Mesendoderm (in vitro differentiated cells): ENCODE results near the gene RNU6-8.

Experiments
- DNase-seq: peaks from one replicate; pipeline ENCODE4 v3.0.0; 2013
- H2AK5ac ChIP-seq: 2 replicates; pipeline ENCODE4 v1.6.1; 2013; ENCODE audit warnings: low read length, inconsistent platforms
- H2BK120ac ChIP-seq: 2 replicates; pipeline ENCODE4 v1.6.1; 2013; ENCODE audit warnings: low read depth, mild to moderate bottlenecking, low read length, moderate library complexity, mixed read lengths
- H2BK15ac ChIP-seq: replicated peaks from 2 replicates; pipeline ENCODE4 v1.6.1; 2013; ENCODE audit warnings: low read depth, mild to moderate bottlenecking, moderate library complexity
- H2BK5ac ChIP-seq: 2 replicates; pipeline ENCODE4 v1.6.1; 2013; ENCODE audit warnings: low read length, inconsistent platforms
- H3K18ac ChIP-seq: 2 replicates; pipeline ENCODE4 v1.6.1; 2013; ENCODE audit warnings: mild to moderate bottlenecking, low read length, mixed read lengths
- H3K23ac ChIP-seq: one replicate; pipeline ENCODE4 v1.6.1; 2013; ENCODE audit warnings: low read length
- H3K27ac ChIP-seq: 2 replicates; pipeline ENCODE4 v1.5.1; 2013; ENCODE audit warnings: low read depth, mild to moderate bottlenecking, inconsistent platforms, low read length, moderate library complexity
- H3K27me3 ChIP-seq: 2 replicates; pipeline ENCODE4 v1.6.1; 2013; ENCODE audit warnings: low read length, control low read depth, mild to moderate bottlenecking, inconsistent platforms; ENCODE audit not compliant: insufficient read depth, poor library complexity
- H3K36me3 ChIP-seq: 2 replicates; pipeline ENCODE4 v1.6.1; 2013; ENCODE audit warnings: low read length, inconsistent platforms; ENCODE audit not compliant: control insufficient read depth, insufficient read depth
- H3K4ac ChIP-seq: one replicate; pipeline ENCODE4 v1.6.1; 2013; ENCODE audit warnings: low read depth, mild to moderate bottlenecking, low read length, moderate library complexity
- H3K4me1 ChIP-seq: 2 replicates; pipeline ENCODE4 v1.6.1; 2013; ENCODE audit warnings: low read depth, low read length, inconsistent platforms; ENCODE audit not compliant: control insufficient read depth
- H3K4me2 ChIP-seq: 2 replicates; pipeline ENCODE4 v1.6.1; 2013; ENCODE audit warnings: low read length
- H3K4me3 ChIP-seq: 2 replicates; pipeline ENCODE4 v1.5.1; 2013; ENCODE audit warnings: mild to moderate bottlenecking, low read length
- H3K56ac ChIP-seq: one replicate; pipeline ENCODE4 v1.6.1; 2013; ENCODE audit warnings: low read length
- H3K79me1 ChIP-seq: 2 replicates; pipeline ENCODE4 v1.6.1; 2013; ENCODE audit warnings: low read length, inconsistent platforms
- H3K79me2 ChIP-seq: 2 replicates; pipeline ENCODE4 v1.6.1; 2013; ENCODE audit warnings: mild to moderate bottlenecking, low read length; ENCODE audit not compliant: control insufficient read depth, insufficient read depth
- H3K9ac ChIP-seq: 2 replicates; pipeline ENCODE4 v1.6.1; 2013; ENCODE audit warnings: low read length, inconsistent platforms
- H4K5ac ChIP-seq: one replicate; pipeline ENCODE4 v1.6.1; 2013; ENCODE audit warnings: low read length
- H4K8ac ChIP-seq: one replicate; pipeline ENCODE4 v1.6.1; 2013; ENCODE audit warnings: low read depth, mild to moderate bottlenecking, control low read depth, low read length, moderate library complexity
- WGBS: extraction: QIAGEN DNeasy Blood & Tissue Kit; methylation state at CpG from one replicate; pipeline ENCODE4 v1.1.7; 2013; ENCODE audit warnings: low lambda C conversion rate, missing lambda C conversion rate; ENCODE audit not compliant: insufficient coverage; ENCODE audit errors: extremely low coverage; 5-methylcytosine and 5-hydroxymethylcytosine counted together

Gene RNU6-8

DNA sequence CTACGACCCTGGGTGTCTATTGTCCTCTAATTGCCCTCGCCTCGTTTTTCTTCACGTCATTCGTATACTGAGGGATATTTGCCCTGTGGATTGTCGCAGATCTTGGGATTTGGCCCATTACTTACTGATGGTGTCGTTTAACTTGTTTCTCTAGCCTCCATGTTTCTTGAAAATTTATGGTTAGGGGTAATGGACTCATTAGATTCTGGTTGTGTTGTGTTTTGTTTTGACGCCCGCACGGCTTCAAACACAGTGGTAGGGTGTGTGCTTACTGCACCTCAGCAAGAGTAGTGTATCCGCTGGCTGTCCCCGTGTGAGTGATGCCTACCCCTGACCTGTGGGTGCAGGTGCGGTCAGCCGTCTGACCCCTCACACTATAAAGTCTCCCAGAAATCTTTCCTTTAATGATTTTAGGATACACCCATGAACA, 874 bp upstream of the RNU6-8 start:
- Histone ChIP-seq H3K79me1 (no peaks in the 10 kb centered on the region), H3K4me1 (no peaks in the 10 kb centered on the region), H4K5ac (no peak overlapping the region), H3K79me2 (no peaks in the 10 kb centered on the region), H2BK15ac (no peak overlapping the region), H2BK120ac (no peak overlapping the region), H3K18ac (no peak overlapping the region), H3K4me2 (peak overlapping the region; percentile 5), H4K8ac (no peak overlapping the region), H3K27me3 (no peaks in the 10 kb centered on the region), H2AK5ac (no peak overlapping the region), H3K23ac (no peak overlapping the region), H2BK5ac (no peak overlapping the region), H3K56ac (peak overlapping the region; percentile 63), H3K4me3 (peak overlapping the region; percentile 10), H3K27ac (no peak overlapping the region), H3K36me3 (no peaks in the 10 kb centered on the region), H3K9ac (peak overlapping the region; percentile 4), H3K4ac (no peak overlapping the region)
- no CpG with 5 or more reads among the region's 14 CpGs for WGBS
- no peak for DNase-seq

DNA sequence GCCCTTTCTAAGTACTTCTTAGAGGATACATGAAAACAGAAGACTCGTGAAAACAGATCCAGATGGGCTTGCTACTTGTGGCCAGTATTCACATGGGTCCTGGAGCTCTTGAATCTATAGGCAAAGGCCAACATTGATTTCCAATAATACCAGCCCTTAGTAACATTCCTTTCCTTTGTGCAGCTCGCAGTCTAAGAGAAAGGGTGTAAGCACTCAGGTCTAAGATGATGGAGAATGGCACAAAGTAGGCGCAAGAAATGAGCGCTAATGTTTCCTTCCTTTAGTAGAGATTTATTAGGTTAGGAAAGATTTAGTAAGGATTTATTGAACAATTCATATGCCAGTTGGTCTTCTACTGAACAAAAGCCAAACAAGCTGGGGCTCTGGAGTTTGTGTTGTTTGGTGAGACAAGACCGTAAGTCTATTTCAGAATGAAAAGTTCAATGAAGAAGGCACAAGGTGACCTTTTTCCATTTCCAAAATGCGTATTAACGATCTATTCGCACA, 525 bp downstream of the RNU6-8 start:
- no peak overlapping the region for H3K18ac ChIP-seq
- no peak overlapping the region for H2AK5ac ChIP-seq
- H2BK15ac ChIP-seq: no peak overlapping the region
- no peak overlapping the region for H3K4me3 ChIP-seq
- H2BK120ac ChIP-seq: no peak overlapping the region
- no peak overlapping the region for H2BK5ac ChIP-seq
- H4K8ac ChIP-seq: no peak overlapping the region
- no peak overlapping the region for H3K4ac ChIP-seq
- peak; percentile 52 for DNase-seq
- no peaks in the 10 kb centered on the region for H3K4me1 ChIP-seq
- no CpG with 5 or more reads among the region's 8 CpGs for WGBS
- H4K5ac ChIP-seq: no peak overlapping the region
- H3K79me2 ChIP-seq: no peaks in the 10 kb centered on the region
- no peaks in the 10 kb centered on the region for H3K79me1 ChIP-seq
- peak overlapping the region; percentile 18 for H3K56ac ChIP-seq
- peak overlapping the region; percentile 84 for H3K4me2 ChIP-seq
- H3K27me3 ChIP-seq: no peaks in the 10 kb centered on the region
- no peak overlapping the region for H3K27ac ChIP-seq
- H3K36me3 ChIP-seq: no peaks in the 10 kb centered on the region
- no peak overlapping the region for H3K23ac ChIP-seq
- H3K9ac ChIP-seq: peak overlapping the region; percentile 50

DNA sequence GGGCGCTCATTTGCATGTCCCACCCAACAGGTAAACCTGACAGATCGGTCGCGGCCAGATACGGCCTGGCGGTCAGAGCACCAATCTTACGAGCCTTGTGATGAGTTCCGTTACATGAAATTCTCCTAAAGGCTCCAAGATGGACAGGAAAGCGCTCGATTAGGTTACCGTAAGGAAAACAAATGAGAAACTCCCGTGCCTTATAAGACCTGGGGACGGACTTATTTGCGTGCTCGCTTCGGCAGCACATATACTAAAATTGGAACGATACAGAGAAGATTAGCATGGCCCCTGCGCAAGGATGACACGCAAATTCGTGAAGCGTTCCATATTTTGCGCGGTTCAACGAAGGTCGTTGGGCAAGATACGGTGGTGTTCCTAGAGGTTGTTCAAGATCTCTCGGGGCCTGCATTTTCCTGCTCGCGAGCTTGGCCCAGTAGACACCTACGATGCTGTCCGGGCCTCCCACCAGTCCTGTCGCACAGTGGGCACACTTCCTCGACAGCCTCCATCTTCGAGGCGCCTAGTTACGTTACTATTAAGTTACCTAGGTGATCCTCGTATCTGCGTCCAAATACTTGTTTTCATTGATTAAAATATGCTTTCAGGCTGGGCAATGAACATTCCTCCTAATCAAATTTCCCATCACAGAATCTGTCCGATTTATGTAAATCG, 1.1 kb downstream of the RNU6-8 start, which contains the start of gene RNU6-7:
TSS of gene RNU6-7 (plus strand) at position 230 of the 675 bp plus-strand sequence.
- no peak within 1 kb of the TSS for H2AK5ac ChIP-seq
- peak within 1 kb of the TSS; percentile 70 for H3K9ac ChIP-seq
- no peak within 1 kb of the TSS for H3K23ac ChIP-seq
- H2BK120ac ChIP-seq: no peak within 1 kb of the TSS
- H3K4me3 ChIP-seq: peak within 1 kb of the TSS; percentile 78
- peak within 1 kb of the TSS; percentile 84 for H3K4me2 ChIP-seq
- H4K8ac ChIP-seq: no peak within 1 kb of the TSS
- peak within 1 kb of the TSS; percentile 86 for H3K56ac ChIP-seq
- H3K27ac ChIP-seq: peak within 1 kb of the TSS; percentile 51
- H4K5ac ChIP-seq: no peak within 1 kb of the TSS
- H2BK5ac ChIP-seq: no peak within 1 kb of the TSS
- H3K27me3 ChIP-seq: no peaks in the 10 kb centered on the region
- H3K79me1 ChIP-seq: no peaks in the 10 kb centered on the region
- no CpG with 5 or more reads among the region's 40 CpGs for WGBS
- H3K18ac ChIP-seq: no peak within 1 kb of the TSS
- no peaks in the 10 kb centered on the region for H3K36me3 ChIP-seq
- no peaks in the 10 kb centered on the region for H3K4me1 ChIP-seq
- DNase-seq: peak; percentile 74
- no peak within 1 kb of the TSS for H3K4ac ChIP-seq
- no peaks in the 10 kb centered on the region for H3K79me2 ChIP-seq
- H2BK15ac ChIP-seq: no peak within 1 kb of the TSS

DNA sequence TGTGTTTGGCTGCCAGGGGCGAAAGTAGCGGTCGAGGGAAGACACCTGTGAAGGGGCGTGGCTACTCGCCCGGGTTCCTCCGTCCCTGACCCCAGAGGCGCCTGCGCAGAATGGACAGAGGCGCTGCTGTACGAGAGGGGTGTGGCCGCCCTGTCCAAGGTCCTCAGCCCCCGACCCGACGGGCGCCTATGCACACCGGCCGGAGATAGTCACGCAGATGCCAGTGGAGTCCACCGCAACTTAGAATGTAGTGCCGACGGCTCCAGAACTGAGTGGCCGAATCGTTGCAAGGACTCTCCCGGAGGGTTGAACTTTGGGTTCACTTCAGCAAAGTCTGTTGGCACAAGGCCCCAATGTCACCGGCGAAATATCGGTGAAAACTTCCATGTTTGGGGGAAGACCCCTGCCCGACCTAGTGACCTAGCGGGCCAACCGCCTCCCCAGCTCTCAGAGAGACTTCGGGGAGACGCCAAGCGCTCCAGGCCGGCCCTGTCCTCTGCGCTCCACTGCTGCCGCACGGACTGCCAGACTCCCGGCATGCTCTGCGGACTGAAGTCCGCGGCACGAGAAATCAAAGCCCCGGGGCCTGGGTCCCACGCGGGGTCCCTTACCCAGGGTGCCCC, 1.8 kb downstream of the RNU6-8 start:
- no peaks in the 10 kb centered on the region for H3K79me1 ChIP-seq
- no peaks in the 10 kb centered on the region for H3K27me3 ChIP-seq
- no peak overlapping the region for H2BK120ac ChIP-seq
- H2AK5ac ChIP-seq: no peak overlapping the region
- no peak overlapping the region for H3K4ac ChIP-seq
- WGBS: no CpG with 5 or more reads among the region's 46 CpGs
- no peak overlapping the region for H2BK5ac ChIP-seq
- peak overlapping the region; percentile 84 for H3K4me2 ChIP-seq
- no peak overlapping the region for H4K8ac ChIP-seq
- peak overlapping the region; percentile 86 for H3K56ac ChIP-seq
- H3K4me1 ChIP-seq: no peaks in the 10 kb centered on the region
- H3K18ac ChIP-seq: no peak overlapping the region
- peak overlapping the region; percentile 78 for H3K4me3 ChIP-seq
- no peaks in the 10 kb centered on the region for H3K36me3 ChIP-seq
- no peak overlapping the region for H4K5ac ChIP-seq
- no peaks in the 10 kb centered on the region for H3K79me2 ChIP-seq
- no peak overlapping the region for H2BK15ac ChIP-seq
- H3K23ac ChIP-seq: no peak overlapping the region
- H3K27ac ChIP-seq: peak overlapping the region; percentile 51
- peak; percentile 95 for DNase-seq
- H3K9ac ChIP-seq: peak overlapping the region; percentile 70

DNA sequence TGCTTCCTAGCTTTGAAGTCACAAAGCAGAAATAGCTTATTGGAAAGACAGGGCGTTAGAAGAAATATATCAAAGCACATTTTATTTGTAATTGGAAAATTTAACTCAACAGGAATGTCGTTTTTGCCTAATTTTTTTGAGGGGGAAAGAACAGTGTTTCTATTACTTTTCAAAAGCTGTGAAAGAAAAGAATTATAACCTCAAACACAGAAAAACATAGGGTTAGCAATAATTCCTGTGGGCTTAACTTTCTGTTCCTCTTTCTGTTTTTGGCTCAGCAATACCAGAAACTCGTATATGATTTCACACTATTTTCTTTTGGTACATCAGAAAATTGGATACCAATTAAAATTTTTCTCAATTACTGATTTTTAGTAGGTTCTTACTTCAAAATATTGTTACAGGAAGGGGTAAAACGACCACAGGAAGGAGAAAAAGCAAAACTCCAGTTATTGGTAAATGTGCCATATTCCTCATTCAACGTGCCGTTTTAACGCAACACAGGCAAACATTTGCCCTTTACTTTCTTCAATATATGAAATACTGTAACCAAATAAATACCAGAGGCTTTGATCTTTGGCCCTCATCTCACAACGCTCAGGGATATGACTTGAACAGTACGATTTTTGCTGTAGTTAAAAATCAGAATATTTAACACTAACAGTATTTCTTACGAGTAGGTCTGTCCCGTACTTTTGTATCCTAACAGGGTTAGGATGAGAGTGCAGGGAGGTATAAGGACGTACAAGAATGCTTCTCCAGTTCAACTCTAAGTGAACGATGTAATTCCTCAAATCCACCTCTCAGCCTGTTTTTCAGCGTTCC, 2.5 kb downstream of the RNU6-8 start:
- no peak overlapping the region for H3K23ac ChIP-seq
- no CpG with 5 or more reads among the region's 14 CpGs for WGBS

More for the DNA sequence above, 2.5 kb downstream of the RNU6-8 start:
- H3K27ac ChIP-seq: no peak overlapping the region
- no peak overlapping the region for H2BK5ac ChIP-seq
- no peak overlapping the region for H2BK15ac ChIP-seq
- H3K18ac ChIP-seq: no peak overlapping the region
- H3K27me3 ChIP-seq: no peaks in the 10 kb centered on the region
- no peaks in the 10 kb centered on the region for H3K79me1 ChIP-seq
- H3K79me2 ChIP-seq: no peaks in the 10 kb centered on the region
- H3K4me3 ChIP-seq: no peak overlapping the region
- DNase-seq: no peak
- H3K36me3 ChIP-seq: no peaks in the 10 kb centered on the region
- H3K56ac ChIP-seq: no peak overlapping the region
- H4K5ac ChIP-seq: no peak overlapping the region
- no peak overlapping the region for H3K4ac ChIP-seq
- no peak overlapping the region for H3K9ac ChIP-seq
- H4K8ac ChIP-seq: no peak overlapping the region
- H3K4me2 ChIP-seq: no peak overlapping the region
- H2BK120ac ChIP-seq: no peak overlapping the region
- H3K4me1 ChIP-seq: no peaks in the 10 kb centered on the region
- no peak overlapping the region for H2AK5ac ChIP-seq
